Neural cell (in vitro differentiated cells): ENCODE results near the gene ACVR1B. TPM values are rescaled to one million over a fixed set of nuclear protein-coding genes. Genes with fewer than 3 reads are reported as not detected.

Experiments
- H2AFZ ChIP-seq: fragments of 200-600, 300-800 bp; sonication (generic), shearing (Covaris generic); 2 replicates; pipeline ENCODE4 v1.6.0; 2014; ENCODE audit warnings: low read depth, mild to moderate bottlenecking, antibody characterized with exemption, low read length, moderate library complexity
- H3F3A ChIP-seq: fragments of 200-600 bp; shearing (Covaris generic); 2 replicates; pipeline ENCODE4 v1.6.1; 2016; ENCODE audit warnings: mild to moderate bottlenecking, moderate library complexity, mixed read lengths, antibody characterized with exemption, low read length; ENCODE audit not compliant: insufficient read depth, poor library complexity, severe bottlenecking
- H3K27ac ChIP-seq: fragments of 200-600, 300-800 bp; sonication (generic), shearing (Covaris generic); 2 replicates; pipeline ENCODE4 v1.5.1; 2014; ENCODE audit warnings: mild to moderate bottlenecking, low read length, moderate library complexity
- H3K27me3 ChIP-seq: fragments of 300-800, 200-600 bp; sonication (generic), shearing (Covaris generic); 2 replicates; pipeline ENCODE4 v1.6.0; 2014; ENCODE audit warnings: mild to moderate bottlenecking, low read depth, low read length, moderate library complexity; ENCODE audit not compliant: insufficient read depth
- H3K36me3 ChIP-seq: fragments of 300-800, 200-600 bp; sonication (generic), shearing (Covaris generic); 2 replicates; pipeline ENCODE4 v1.5.1; 2014; ENCODE audit warnings: mild to moderate bottlenecking, antibody characterized with exemption, low read length, moderate library complexity; ENCODE audit not compliant: insufficient read depth
- H3K4me2 ChIP-seq: fragments of 300-800, 200-600 bp; sonication (generic), shearing (Covaris generic); 2 replicates; pipeline ENCODE4 v1.6.0; 2014; ENCODE audit warnings: mild to moderate bottlenecking, low read length
- H3K4me3 ChIP-seq: fragments of 300-800, 200-600 bp; sonication (generic), shearing (Covaris generic); 2 replicates; pipeline ENCODE4 v1.5.1; 2014; ENCODE audit warnings: mild to moderate bottlenecking, low read length, moderate library complexity
- H3K79me2 ChIP-seq: fragments of 200-600 bp; shearing (Covaris generic); replicated peaks from 2 replicates; pipeline ENCODE4 v1.6.0; 2014; ENCODE audit warnings: mild to moderate bottlenecking, low read length, moderate library complexity; ENCODE audit not compliant: insufficient read depth
- H3K9ac ChIP-seq: fragments of 300-800, 200-600 bp; sonication (generic), shearing (Covaris generic); 2 replicates; pipeline ENCODE4 v1.6.1; 2016; ENCODE audit warnings: mild to moderate bottlenecking, low read length, mixed read lengths
- H3K9me2 ChIP-seq: fragments of 200-600 bp; shearing (Covaris generic); 2 replicates; pipeline ENCODE4 v1.6.1; 2016; ENCODE audit warnings: mild to moderate bottlenecking, low read length, mixed read lengths; ENCODE audit not compliant: insufficient read depth
- H3K9me3 ChIP-seq: fragments of 200-600, 300-800 bp; sonication (generic), shearing (Covaris generic); 2 replicates; pipeline ENCODE4 v1.6.1; 2016; ENCODE audit warnings: mild to moderate bottlenecking, mixed run types, low read length, moderate library complexity, mixed read lengths
- H4K20me1 ChIP-seq: fragments of 200-600 bp; shearing (Covaris generic); 2 replicates; pipeline ENCODE4 v1.6.1; 2016; ENCODE audit warnings: mild to moderate bottlenecking, mixed run types; ENCODE audit not compliant: insufficient read depth
- EP300 ChIP-seq: fragments of 450-650 bp; conservative IDR thresholded peaks from 2 replicates; pipeline ENCODE4 v1.6.1; 2014; ENCODE audit warnings: antibody characterized with exemption, mild to moderate bottlenecking, moderate library complexity; ENCODE audit not compliant: poor library complexity, severe bottlenecking
- EZH2 ChIP-seq: fragments of 200-600, 300-800 bp; shearing (Covaris generic), sonication (generic); IDR thresholded peaks from 2 replicates; pipeline ENCODE4 v1.6.1; 2014; ENCODE audit warnings: antibody characterized with exemption, low read length, borderline replicate concordance, mild to moderate bottlenecking; ENCODE audit not compliant: insufficient read depth, poor library complexity, severe bottlenecking
- MXI1 ChIP-seq: fragments of 450-650 bp; conservative IDR thresholded peaks from 2 replicates; pipeline ENCODE4 v1.6.1; 2014; ENCODE audit warnings: antibody characterized with exemption, mild to moderate bottlenecking; ENCODE audit not compliant: poor library complexity, severe bottlenecking
- POLR2AphosphoS5 ChIP-seq: IDR thresholded peaks from 2 replicates; pipeline ENCODE4 v1.6.1; 2012
- RAD21 ChIP-seq: fragments of 450-650 bp; conservative IDR thresholded peaks from 2 replicates; pipeline ENCODE4 v1.6.1; 2014; ENCODE audit warnings: antibody characterized with exemption, mild to moderate bottlenecking, moderate library complexity
- SMC3 ChIP-seq: fragments of 450-650 bp; conservative IDR thresholded peaks from 2 replicates; pipeline ENCODE4 v1.6.1; 2014; ENCODE audit warnings: antibody characterized with exemption, mild to moderate bottlenecking, moderate library complexity; ENCODE audit not compliant: poor library complexity
- TAF1 ChIP-seq: IDR thresholded peaks from 2 replicates; pipeline ENCODE4 v1.6.1; 2012; ENCODE audit warnings: low read depth
- polyA plus RNA-seq: library from polyadenylated mRNA; depleted of rRNA; stranded (reverse); fragments of >200 nt; gene quantifications from 2 replicates; pipeline ENCODE4 v1.2.3, GENCODE V29; 2014
- TF ChIP-seq, protein P1 (sequence below): fragments of 450-650 bp; IDR thresholded peaks from 2 replicates; pipeline ENCODE4 v1.5.1; 2014; ENCODE audit warnings: antibody characterized with exemption, mild to moderate bottlenecking, moderate library complexity; ENCODE audit not compliant: poor library complexity, severe bottlenecking
- TF ChIP-seq, protein P2 (sequence below): IDR thresholded peaks from 2 replicates; pipeline ENCODE4 v1.6.1; 2012; ENCODE audit warnings: borderline replicate concordance

ACVR1B gene
- polyA plus RNA-seq, 1 donor from 2014 or later: 47.2 TPM

DNA sequence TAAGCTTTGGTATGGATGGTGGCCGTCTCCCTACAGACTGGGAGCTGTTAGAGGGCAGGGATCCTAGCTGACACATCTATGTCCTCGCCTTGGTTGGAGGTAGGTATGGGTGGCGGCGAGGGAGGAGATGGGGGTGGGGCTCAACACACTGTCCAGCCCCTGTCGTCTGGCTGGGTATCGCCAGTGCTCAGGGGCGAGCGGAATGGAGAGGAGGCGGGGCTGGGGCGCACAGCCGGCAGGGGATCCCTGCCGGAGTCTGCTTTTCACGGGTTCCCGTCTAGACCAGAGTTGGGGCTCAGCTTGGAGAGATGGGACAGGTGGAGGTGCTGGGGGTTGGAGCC lies 71.3 kb downstream of the ACVR1B start:
- H2AFZ ChIP-seq: no peak overlapping the region

GRCh38 chr12:52023182-52023975 lies 71.9 kb downstream of the ACVR1B start:
- no peaks in the 10 kb centered on the region for H4K20me1 ChIP-seq
- no peak overlapping the region for H3K27ac ChIP-seq
- TF ChIP-seq, protein P1, sequence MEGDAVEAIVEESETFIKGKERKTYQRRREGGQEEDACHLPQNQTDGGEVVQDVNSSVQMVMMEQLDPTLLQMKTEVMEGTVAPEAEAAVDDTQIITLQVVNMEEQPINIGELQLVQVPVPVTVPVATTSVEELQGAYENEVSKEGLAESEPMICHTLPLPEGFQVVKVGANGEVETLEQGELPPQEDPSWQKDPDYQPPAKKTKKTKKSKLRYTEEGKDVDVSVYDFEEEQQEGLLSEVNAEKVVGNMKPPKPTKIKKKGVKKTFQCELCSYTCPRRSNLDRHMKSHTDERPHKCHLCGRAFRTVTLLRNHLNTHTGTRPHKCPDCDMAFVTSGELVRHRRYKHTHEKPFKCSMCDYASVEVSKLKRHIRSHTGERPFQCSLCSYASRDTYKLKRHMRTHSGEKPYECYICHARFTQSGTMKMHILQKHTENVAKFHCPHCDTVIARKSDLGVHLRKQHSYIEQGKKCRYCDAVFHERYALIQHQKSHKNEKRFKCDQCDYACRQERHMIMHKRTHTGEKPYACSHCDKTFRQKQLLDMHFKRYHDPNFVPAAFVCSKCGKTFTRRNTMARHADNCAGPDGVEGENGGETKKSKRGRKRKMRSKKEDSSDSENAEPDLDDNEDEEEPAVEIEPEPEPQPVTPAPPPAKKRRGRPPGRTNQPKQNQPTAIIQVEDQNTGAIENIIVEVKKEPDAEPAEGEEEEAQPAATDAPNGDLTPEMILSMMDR: peak; percentile 98
- no peak for TF ChIP-seq EZH2
- peak; percentile 76 for TF ChIP-seq POLR2AphosphoS5
- peak; percentile 74 for TF ChIP-seq SMC3
- peak; percentile 10 for TF ChIP-seq MXI1
- TF ChIP-seq RAD21: peak; percentile 80
- TF ChIP-seq, protein P2, sequence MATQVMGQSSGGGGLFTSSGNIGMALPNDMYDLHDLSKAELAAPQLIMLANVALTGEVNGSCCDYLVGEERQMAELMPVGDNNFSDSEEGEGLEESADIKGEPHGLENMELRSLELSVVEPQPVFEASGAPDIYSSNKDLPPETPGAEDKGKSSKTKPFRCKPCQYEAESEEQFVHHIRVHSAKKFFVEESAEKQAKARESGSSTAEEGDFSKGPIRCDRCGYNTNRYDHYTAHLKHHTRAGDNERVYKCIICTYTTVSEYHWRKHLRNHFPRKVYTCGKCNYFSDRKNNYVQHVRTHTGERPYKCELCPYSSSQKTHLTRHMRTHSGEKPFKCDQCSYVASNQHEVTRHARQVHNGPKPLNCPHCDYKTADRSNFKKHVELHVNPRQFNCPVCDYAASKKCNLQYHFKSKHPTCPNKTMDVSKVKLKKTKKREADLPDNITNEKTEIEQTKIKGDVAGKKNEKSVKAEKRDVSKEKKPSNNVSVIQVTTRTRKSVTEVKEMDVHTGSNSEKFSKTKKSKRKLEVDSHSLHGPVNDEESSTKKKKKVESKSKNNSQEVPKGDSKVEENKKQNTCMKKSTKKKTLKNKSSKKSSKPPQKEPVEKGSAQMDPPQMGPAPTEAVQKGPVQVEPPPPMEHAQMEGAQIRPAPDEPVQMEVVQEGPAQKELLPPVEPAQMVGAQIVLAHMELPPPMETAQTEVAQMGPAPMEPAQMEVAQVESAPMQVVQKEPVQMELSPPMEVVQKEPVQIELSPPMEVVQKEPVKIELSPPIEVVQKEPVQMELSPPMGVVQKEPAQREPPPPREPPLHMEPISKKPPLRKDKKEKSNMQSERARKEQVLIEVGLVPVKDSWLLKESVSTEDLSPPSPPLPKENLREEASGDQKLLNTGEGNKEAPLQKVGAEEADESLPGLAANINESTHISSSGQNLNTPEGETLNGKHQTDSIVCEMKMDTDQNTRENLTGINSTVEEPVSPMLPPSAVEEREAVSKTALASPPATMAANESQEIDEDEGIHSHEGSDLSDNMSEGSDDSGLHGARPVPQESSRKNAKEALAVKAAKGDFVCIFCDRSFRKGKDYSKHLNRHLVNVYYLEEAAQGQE: no peak
- TF ChIP-seq TAF1: peak; percentile 60
- TF ChIP-seq EP300: no peak
- H2AFZ ChIP-seq: peak overlapping the region; percentile 27
- no peaks in the 10 kb centered on the region for H3K79me2 ChIP-seq
- H3K9ac ChIP-seq: peak overlapping the region; percentile 66
- no peaks in the 10 kb centered on the region for H3F3A ChIP-seq
- H3K36me3 ChIP-seq: no peaks in the 10 kb centered on the region
- H3K4me2 ChIP-seq: peak overlapping the region; percentile 19
- no peaks in the 10 kb centered on the region for H3K9me2 ChIP-seq
- H3K9me3 ChIP-seq: no peaks in the 10 kb centered on the region
- H3K27me3 ChIP-seq: peaks cover 17% of the 10 kb centered on the region
- H3K4me3 ChIP-seq: peak overlapping the region; percentile 70

More for the DNA sequence above, 71.3 kb downstream of the ACVR1B start:
- no peaks in the 10 kb centered on the region for H4K20me1 ChIP-seq
- H3F3A ChIP-seq: no peaks in the 10 kb centered on the region
- no peaks in the 10 kb centered on the region for H3K9me3 ChIP-seq
- H3K27ac ChIP-seq: no peak overlapping the region
- no peaks in the 10 kb centered on the region for H3K9me2 ChIP-seq
- H3K4me2 ChIP-seq: no peak overlapping the region
- H3K4me3 ChIP-seq: peak overlapping the region; percentile 70
- peak overlapping the region; percentile 66 for H3K9ac ChIP-seq
- no peaks in the 10 kb centered on the region for H3K79me2 ChIP-seq
- no peaks in the 10 kb centered on the region for H3K36me3 ChIP-seq
- H3K27me3 ChIP-seq: peaks cover 17% of the 10 kb centered on the region
- TF ChIP-seq, protein P1: no peak
- no peak for TF ChIP-seq SMC3
- no peak for TF ChIP-seq EZH2
- no peak for TF ChIP-seq POLR2AphosphoS5
- TF ChIP-seq, protein P2: no peak
- TF ChIP-seq EP300: no peak
- TF ChIP-seq TAF1: no peak
- no peak for TF ChIP-seq MXI1
- no peak for TF ChIP-seq RAD21
